Measurements from ENCODE around the gene FHOD3.

GRCh38 chr18:36294031-36294430 is 3.5 kb upstream of the FHOD3 start:
- TF ChIP-seq, protein P1, sequence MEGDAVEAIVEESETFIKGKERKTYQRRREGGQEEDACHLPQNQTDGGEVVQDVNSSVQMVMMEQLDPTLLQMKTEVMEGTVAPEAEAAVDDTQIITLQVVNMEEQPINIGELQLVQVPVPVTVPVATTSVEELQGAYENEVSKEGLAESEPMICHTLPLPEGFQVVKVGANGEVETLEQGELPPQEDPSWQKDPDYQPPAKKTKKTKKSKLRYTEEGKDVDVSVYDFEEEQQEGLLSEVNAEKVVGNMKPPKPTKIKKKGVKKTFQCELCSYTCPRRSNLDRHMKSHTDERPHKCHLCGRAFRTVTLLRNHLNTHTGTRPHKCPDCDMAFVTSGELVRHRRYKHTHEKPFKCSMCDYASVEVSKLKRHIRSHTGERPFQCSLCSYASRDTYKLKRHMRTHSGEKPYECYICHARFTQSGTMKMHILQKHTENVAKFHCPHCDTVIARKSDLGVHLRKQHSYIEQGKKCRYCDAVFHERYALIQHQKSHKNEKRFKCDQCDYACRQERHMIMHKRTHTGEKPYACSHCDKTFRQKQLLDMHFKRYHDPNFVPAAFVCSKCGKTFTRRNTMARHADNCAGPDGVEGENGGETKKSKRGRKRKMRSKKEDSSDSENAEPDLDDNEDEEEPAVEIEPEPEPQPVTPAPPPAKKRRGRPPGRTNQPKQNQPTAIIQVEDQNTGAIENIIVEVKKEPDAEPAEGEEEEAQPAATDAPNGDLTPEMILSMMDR (IDR thresholded peaks at IDR 0.05; ENCODE audit: insufficient read depth, low read depth, low read length), result no peak
- TF ChIP-seq EZH2 (IDR thresholded peaks at IDR 0.05; ENCODE audit: insufficient read depth, low read length), result no peak
